GM10266 (cell line): Measurements from ENCODE around the gene BBS9.

Experiments
- DNase-seq: peaks from one replicate; pipeline ENCODE4 v3.0.0; 2012; ENCODE audit errors: extremely low spot score
- TF ChIP-seq, protein P1 (sequence below): IDR thresholded peaks from 2 replicates; pipeline ENCODE4 v1.5.1; 2012; ENCODE audit warnings: mild to moderate bottlenecking, low read depth; ENCODE audit not compliant: control insufficient read depth, insufficient read depth; ENCODE audit errors: missing control alignments

Gene BBS9

DNA sequence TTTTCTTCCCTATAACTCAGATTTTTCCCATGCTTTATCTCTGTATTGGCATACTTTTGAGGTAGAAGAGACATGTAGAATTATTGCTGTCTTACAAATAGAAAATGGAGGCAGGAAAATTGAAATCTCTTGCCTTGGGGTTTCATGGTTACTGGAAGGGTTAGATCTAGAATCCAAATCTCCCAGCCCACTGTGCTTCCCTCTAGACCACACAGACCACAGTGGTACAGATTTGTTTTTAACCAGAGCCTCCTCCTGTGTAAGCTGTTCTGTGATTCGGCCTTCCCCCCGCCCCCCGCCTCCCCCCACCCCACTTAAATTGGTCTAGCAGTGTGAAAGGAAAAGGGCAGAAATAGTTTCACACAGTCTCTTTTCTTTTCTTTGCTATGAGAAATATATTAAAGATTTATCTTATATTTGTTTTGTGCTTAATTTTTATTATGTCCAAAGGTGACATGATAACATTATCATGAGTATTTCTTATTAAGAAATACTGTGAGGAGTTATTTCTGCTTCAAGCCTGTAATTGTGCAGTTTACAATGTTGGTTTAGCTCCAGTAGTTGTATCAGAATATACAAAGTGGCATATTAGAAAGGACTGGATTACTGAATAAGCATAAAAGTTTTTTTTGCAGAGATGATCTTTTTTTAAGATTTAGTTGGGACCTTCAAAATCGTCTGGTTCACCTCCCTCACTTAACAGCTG lies 407.2 kb downstream of the BBS9 start:
- TF ChIP-seq, protein P1, sequence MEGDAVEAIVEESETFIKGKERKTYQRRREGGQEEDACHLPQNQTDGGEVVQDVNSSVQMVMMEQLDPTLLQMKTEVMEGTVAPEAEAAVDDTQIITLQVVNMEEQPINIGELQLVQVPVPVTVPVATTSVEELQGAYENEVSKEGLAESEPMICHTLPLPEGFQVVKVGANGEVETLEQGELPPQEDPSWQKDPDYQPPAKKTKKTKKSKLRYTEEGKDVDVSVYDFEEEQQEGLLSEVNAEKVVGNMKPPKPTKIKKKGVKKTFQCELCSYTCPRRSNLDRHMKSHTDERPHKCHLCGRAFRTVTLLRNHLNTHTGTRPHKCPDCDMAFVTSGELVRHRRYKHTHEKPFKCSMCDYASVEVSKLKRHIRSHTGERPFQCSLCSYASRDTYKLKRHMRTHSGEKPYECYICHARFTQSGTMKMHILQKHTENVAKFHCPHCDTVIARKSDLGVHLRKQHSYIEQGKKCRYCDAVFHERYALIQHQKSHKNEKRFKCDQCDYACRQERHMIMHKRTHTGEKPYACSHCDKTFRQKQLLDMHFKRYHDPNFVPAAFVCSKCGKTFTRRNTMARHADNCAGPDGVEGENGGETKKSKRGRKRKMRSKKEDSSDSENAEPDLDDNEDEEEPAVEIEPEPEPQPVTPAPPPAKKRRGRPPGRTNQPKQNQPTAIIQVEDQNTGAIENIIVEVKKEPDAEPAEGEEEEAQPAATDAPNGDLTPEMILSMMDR = no peak
- DNase-seq = no peak

DNA sequence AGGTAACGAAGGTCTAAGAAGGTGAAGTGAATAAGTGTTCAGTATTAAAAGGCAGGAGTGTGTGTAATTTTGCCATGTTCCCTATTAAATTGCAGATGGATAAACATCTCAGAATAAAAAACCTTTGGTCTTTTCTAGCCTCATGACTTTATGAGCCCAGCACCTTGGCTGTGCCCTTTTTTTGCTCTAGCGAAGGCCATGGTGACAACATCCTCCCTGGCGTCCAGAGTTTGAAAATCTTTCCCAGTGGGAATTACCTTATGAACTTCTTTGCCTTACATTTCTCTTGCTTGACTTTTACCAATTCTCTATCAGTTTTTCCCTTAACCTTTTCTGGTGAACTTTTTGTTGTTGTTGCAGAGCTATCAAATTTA lies 407.7 kb downstream of the BBS9 start:
- no peak for DNase-seq
- TF ChIP-seq, protein P1 = no peak

DNA sequence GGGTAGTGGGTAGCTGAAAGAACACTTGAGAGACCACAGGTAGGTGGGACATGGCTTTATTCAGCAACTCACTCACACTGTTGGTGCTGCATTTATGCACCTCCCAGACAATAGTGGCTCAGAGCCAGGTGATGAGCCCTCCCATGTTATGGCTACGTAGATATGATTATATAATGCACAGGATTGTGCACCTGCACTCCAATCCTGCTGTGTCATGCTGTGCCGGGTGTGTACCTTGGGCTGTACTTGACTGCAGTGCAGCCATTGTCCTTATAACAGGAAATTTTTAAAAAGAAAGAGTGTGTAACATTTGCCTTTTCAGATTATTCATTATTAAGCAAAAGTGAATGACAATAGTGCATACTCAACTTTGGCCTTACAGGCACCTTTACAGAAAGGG lies 409.8 kb downstream of the BBS9 start:
- TF ChIP-seq, protein P1 = no peak
- DNase-seq = no peak

DNA sequence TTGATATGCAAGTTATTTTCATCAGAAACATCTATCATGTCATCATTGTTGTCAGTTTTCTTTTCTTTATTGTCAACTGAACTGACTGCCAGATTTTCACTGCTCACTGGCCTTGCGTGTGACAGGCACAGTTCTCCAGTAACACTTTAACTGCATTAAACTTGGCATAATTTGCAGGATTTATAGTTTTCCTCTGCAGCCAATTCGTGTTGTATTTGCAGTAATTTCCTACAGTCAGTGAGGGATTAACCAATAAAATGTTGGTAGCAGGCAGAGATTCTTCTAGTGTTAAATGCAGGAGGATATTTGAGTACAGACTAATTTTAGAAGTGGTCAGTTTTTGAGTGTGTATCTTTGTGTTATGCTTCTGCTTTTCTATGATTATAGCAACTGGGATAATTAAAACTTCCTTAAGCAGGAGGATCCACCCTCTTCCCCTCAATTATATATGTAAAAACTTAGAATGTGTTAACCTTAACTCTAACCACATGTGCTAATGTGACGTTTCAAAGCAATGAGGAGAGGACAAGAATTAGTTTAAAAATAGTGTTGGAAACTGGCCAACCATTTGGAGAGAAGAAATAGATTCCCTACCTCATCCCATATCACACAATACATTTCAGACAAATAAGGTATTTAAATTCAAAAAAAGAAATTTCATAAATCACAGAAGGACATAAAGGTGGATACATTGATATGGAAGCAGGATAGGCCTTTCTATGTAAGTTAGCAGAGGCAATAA lies 410.5 kb downstream of the BBS9 start:
- DNase-seq = no peak
- TF ChIP-seq, protein P1 = no peak

DNA sequence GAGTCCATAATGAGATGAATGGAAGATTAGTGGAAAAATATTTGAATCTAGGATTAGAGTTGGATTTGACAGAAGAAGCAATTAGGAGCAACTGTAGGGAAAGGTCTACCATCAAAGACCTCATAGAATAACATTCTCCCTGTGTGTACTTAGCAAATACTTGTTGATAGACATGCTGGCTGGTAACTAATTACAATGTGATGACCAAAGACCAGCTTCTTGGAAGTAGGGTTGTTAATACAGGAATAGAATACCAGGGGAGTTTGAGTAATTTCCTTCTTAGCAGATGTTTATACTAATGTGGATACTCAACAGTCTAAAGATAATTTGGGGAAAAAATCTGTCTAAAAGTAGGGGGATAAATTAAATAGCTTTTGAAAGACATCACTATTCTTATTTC lies 418.5 kb downstream of the BBS9 start:
- TF ChIP-seq, protein P1 = no peak
- DNase-seq = no peak

DNA sequence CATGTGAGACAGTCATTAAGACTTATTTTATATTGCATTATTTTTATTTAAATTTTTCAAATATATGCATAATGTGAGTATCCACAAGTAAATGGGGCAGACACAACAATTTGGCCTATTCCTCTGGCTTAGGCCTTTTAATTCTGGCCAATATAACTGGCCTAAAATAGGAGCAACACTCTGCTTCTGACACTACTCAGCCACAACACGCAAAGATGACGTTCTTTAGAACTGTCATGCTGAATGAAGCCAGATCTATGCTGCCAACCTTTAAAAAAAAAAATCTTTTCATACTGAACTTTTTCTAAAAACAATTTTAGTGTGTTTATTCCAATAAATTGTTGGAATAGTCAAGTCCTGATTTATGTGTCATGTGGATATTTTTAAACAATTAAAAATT lies 421.0 kb downstream of the BBS9 start:
- TF ChIP-seq, protein P1 = no peak

DNA sequence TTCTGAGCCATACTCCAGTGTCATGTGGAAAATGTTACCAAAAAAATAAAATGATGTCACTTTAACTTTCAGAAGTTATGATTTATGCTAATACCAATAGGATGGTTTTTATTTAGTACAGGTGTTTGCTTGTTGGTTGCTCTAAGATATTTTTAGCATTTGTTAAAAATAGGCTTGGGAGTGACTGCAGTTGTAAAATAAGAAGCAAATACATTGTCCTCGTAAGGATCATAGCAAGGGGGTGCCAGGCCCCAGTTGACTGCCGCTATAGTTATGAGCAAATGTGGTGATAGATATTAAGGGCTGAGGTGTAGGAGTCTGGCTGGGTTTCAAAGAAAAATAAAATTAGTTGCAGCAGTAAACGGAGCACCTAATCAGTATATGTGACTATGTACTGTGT lies 421.6 kb downstream of the BBS9 start:
- TF ChIP-seq, protein P1 = no peak
- no peak for DNase-seq

More for the DNA sequence above, 421.0 kb downstream of the BBS9 start:
- no peak for DNase-seq
